Right ventricle myocardium inferior (tissue), 1 donor: ENCODE results near the gene SRL. TPM values are rescaled to one million over a fixed set of nuclear protein-coding genes. Genes with fewer than 3 reads are reported as not detected.

Source experiments
- ATAC-seq: fragments of 200-7000 bp; cut with Tn5 transposase; one replicate; pipeline ENCODE4 v1.9.1; 2020; ENCODE audit warnings: mild to moderate bottlenecking, moderate library complexity
- DNase-seq: peaks from one replicate; pipeline ENCODE4 v3.0.0; 2021; ENCODE audit errors: missing footprints
- intact Hi-C: fragments of 100-400 bp; cut with DNase I; formaldehyde crosslinking; loops from one replicate; pipeline ENCODE4 v1.11.0; 2022
- long read RNA-seq: library from polyadenylated mRNA; unstranded; transcript quantifications from one replicate; pipeline ENCODE4 v2.0.0, GENCODE V29; 2021
- total RNA-seq: library from RNA; stranded (reverse); fragmentation: NEBNext Ultra II Directional; extraction: Animal tissue kit (Norgen Biotek cat#: 25700); gene quantifications from one replicate; pipeline ENCODE4 v1.2.1, GENCODE V29; 2021
- donor health status: DM: no; HTN: yes; CAD: no; lungs with severe emphysema.

Gene SRL
- total RNA-seq = 419 TPM
- long read RNA-seq, full-length matches to known transcripts = 634 of 844 reads
- long read RNA-seq, partial matches to known transcripts = 11 of 844 reads
- long read RNA-seq, other reads (novel, unspliced or antisense) = 199 of 844 reads

DNA sequence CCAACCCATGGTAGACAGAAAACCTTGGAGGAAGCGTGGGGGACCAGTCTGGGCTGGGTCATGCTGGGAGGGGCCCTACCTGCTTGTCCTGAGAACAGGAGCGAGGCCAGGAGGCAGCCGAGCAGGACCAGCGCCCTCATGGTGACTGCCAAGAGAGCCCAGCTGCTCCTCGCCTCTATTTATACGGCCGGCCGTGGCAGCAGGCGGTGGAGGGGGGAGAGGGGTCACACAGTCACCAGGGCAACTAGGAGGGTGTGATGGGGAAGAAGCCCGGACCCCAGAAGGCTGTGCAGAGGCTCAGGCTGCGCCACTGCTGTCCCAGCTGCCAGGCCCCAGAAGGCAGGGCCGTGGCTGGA lies at the start of gene SRL:
SRL (minus strand) TSS at position 153 of the 356 bp plus-strand sequence; CDS start at position 140, 13 bp downstream.
- DNase-seq (peak; percentile 55), ATAC-seq (peak; percentile 49)
- intact Hi-C loops = loop anchor here (2.0 kb wide), 1 partner anchor 29 kb away; no protein-coding TSS in a partner anchor

DNA sequence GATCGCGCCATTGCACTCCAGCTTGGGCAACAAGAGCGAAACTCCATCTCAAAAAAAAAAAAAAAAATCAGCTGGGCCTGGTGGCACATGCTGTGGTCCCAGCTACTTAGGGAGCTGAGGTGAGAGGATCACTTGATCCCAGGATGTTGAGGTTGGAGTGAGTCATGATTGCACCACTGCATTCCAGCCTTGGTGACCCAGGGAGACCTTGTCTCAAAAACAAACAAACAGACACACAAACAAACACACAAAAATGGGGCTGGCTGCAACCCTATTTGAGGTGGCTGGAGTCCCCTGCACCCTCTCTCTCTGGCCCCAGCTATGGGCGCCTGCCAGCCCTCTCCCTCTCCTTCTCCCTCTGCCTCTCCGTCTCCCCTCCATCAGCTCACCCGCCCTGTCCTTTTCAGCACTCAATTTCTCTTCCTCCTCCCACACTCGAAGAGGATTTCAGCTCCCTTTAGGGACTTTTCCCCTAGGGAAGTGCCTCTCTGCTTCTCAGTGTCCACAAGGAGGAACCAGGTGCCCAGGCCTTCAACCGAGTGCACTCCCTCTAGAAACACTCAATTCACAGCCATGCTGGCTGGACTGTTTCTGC lies 48.5 kb upstream of the SRL start:
- intact Hi-C loops = no loop called here
- DNase-seq (no peak), ATAC-seq (no peak)

DNA sequence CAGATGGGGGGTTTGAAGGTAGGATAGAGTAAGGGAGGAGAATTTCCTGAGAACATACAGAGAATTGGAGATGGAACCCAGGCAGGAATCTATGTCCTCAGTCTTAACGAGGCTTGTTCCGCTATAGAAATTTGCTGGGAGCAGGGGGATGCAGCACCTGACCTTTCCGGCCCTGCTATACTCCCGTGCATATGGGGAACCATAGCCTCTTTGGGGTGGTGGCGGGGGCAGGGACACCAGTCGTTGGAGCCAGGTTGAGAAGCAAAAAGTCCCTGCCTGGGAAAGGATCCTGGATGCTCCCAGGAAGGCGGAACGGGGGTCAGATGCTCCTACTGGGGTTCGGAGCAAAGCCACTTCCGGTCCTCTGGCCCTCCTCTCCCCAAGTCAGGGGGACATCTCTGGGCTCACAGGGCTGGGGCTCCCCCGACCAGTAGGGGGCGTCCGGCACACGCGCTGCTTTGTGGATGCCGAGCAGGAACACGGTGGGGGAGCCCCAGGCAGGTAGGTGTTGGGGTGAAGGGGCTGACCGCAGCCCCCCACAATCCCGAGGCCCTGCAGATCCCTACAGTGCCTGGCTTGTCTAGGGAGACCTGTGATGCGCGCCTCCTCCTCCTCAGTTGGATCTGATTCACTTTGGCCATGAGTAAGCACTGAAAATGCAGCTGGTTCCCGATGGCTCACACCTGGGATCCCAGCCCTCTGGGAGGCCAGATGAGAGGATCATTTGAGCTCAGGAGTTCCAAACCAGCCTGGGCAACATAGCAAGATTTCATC lies 46.5 kb upstream of the SRL start:
- intact Hi-C loops = loop anchor here (1.0 kb wide), 1 partner anchor 42 kb away; no protein-coding TSS in a partner anchor
- DNase-seq = peak; percentile 90
- ATAC-seq = peak; percentile 80

DNA sequence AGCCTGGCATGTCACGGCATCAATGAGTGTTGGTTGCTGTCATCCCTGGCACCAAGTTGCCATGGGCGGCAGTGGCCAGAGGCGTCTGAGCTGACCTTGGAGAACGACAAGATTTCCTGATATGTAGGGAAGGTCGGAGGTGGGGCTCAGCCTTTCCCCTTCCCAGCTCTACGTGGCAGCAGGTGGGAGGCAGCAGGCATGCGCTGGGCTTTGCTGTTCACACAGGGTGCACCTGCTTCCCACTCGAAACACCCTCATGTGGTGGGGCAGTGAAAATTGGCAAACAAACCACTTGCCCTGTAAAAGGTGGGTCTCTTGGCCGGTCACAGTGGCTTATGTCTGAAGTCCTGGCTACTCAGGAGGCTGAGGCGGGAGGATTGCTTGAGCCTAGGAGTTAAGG lies 43.3 kb upstream of the SRL start:
- ATAC-seq (no peak), DNase-seq (no peak)
- intact Hi-C loops = no loop called here

DNA sequence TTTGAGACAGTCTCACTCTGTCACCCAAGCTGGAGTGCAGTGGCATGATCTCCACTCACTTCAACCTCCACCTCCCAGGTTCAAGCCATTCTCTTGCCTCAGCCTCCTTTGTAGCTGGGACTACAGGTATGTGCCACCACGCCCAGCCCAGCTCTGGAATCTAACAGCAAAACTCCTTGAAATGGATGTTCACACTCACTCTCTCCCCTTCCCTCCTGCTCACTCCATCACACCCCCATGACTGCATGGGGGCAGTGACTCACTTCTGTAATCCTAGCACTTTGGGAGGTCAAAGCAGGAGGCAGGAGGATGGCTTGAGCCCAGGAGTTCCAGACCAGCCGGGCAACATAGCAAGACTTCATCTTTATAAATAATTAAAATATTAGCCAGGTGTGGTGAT lies 42.1 kb upstream of the SRL start:
- intact Hi-C loops = no loop called here
- DNase-seq (no peak), ATAC-seq (no peak)

DNA sequence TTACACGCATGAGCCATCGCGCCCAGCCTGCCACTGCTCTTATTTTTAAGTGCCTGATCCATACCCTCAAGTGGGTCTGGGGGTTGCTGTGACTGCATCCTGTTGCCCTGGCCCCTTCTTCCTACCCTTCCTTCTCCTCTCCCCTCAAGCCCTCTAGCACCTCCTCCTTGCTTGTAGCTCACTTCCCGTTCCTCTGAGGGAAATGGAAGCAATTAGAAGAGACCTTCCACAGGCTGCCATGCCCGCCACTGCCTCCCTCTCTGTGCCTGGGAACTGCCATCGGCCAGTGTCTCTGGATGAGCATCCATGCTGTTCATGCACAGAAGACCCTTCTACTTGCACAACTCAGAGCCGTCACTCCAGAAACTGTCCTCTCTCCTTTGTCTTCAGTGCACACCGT lies 41.6 kb upstream of the SRL start:
- DNase-seq (no peak), ATAC-seq (no peak)
- intact Hi-C loops = no loop called here

DNA sequence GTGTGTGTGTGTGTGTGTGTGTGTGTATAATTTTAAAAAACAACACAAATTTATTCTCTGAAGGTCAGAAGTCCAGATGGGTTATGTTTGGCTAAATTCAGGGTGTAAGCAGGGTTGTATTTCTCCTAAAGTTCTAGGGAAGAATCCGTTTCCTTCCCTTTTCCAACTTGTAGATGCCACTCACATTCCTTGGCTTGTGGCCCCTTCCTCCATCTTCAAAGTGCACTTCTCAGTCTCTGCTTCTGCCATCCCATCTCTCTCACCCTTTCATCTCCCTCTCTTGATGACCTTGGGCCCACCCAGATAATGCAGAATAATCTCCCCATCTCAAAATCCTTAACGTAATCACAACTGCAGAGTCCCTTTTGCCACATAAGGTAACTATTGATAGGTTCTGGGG lies 38.7 kb upstream of the SRL start:
- ATAC-seq (no peak), DNase-seq (no peak)
- intact Hi-C loops = no loop called here

DNA sequence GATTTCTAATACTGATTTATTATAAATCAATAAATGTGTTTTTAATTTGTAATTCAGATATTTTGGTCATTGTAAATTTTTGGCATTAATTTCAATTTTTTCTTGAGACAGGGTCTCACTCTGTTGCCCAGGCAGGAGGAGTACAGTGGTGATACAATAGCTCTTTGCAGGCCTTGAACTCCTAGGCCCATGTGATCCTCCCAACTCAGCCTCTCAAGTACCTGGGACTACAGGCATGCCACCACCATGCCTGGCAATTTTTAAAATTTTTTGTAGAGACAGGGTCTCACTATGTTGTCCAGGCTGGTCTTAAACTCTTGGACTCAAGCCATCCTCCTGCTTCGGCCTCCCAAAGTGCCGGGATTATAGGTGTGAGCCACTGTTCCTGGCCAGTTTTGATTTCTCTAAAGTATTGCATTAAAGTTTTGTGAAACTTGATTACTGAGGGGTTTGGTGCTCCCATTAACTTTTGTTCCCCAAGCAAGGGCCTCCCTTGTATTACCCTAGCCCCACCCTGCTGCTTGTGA lies 36.2 kb upstream of the SRL start:
- ATAC-seq (no peak), DNase-seq (no peak)
- intact Hi-C loops = no loop called here

DNA sequence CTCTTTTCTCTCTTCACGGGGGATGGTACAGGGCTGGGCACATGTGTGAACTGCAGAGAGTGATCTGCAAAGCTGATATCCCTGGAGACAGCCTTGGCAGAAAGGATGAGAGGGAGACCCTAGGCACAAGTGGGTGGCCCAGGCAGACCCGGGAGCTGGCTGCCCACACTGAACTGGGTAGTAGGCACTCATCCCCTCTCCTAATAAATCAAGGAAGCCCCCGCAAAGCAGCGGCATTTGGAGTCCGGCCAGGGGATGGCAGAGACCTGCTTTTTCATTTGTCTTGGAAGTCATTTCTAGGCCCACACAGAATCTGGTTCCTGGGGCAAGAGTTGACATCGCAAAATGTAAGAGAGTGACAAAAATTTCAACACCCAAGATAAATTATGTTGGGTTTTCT lies 34.0 kb upstream of the SRL start:
- ATAC-seq (no peak), DNase-seq (no peak)
- intact Hi-C loops = no loop called here

DNA sequence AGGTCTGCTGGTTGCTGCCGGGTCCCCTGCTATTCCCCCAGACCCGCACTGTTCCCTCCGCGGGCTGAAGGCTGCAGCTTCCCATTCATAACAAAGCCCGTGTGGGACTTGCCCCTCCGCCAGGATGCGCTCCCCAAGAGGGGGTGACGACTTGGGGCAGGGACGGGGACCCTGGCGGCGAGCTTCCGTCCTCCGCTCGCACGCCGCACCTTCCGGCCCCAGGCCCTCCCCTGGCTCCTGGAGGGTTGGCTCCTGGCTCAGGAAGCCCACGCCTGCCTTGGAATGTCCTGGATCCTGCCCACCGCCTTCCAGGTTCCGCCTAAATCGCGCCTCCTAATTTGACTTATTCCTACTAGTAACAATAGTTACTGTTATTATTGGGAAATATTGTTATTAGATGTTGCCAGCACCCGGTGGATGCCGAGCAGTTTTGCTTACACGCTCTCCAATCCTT lies 32.0 kb upstream of the SRL start:
- intact Hi-C loops = loop anchor here (1.0 to 2.0 kb wide), 2 partner anchors 33 to 54 kb away; no protein-coding TSS in a partner anchor
- ATAC-seq = peak; percentile 18

DNA sequence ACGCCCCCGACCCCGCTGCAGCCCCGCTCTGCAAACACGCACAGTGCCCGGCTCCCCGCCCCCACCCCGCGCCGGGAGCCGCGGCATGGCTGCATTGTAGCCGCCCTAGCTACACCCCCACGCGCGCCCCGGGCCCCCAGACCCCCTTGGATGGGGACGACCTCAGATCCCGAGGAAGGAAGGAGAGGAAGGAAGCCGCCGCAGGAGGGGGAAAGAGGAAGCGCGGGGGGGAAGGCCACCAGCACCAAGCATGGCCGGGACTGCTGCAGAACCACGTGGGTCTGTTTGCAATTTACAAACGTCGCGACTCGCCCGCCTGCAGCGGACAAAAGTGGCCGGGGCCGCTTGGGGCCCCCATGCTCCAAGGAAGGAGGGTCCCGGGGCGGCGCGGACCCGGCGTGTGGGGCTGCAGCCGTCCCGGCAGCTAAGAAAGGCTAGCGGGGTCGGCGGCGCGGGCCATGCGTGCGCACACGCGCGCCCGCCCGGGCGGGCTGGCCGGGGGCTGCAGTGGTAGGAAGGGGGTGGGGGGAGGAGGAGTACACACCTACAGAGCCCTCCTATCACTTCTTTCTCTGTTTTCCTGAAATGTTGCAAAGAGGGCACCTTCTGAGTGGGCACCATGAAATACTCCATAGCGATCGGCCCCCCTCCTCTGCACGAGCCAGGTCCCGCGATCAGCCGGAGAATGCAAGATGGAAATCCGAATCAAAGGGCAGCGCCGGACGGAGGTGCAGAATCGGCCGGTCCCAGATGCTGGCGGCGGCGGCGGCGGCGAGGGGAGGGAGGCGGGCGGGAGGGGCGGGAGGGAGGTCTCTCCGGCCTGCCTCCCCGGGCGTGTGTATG lies 30.5 kb upstream of the SRL start:
- intact Hi-C loops = loop anchor here (2.0 kb wide), 1 partner anchor 34 kb away; no protein-coding TSS in a partner anchor
- peak; percentile 80 for DNase-seq

More for the DNA sequence above, 32.0 kb upstream of the SRL start:
- DNase-seq = peak; percentile 76

DNA sequence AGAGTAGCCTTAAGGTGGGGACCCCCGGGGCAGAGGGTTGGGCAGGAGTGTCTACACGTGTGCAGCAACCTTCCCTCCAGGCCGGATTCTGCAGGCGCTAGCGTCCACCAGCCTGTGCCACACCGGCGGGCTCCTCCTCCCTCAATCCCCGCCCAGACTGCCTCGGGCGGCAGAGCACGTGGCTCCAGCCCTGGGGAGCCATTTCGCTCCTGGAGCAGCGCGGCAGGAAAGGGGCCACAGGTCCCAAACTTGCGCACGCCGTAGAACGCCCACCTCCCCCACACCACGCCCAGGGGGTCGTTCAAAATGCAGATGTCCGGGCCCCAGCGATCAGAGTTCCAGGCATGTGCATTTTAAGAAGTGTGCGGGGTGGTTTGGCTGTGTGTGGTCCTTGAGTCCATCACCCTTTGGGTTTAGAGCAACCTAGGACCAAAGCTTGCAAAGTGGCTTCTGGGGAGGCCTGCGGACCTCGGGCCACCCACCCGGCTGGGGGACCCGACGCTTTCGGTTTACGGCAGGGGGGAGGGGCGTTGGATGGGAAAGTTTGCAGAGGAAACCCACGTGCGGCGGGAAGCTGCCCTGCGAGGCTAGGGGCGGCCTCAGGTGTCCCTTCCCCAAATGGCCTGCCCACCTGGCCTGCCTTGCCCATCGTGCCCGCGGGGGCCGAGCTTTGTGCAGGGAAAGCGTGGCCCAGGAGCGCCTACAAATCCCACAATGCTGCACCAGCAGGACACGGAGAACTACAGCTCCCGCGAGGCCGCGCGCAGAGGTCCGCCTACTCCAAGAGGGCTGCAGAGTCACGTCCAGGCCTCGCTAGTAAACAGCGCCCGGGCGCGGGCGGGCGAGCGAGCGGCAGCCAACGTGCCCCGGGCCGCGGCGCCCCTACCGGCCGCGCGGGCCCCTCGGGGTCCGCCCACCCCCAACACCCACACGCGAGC lies 29.6 kb upstream of the SRL start:
- DNase-seq (peak; percentile 98), ATAC-seq (peak; percentile 87)
- intact Hi-C loops = loop anchor here (2.0 kb wide), 1 partner anchor 35 kb away; no protein-coding TSS in a partner anchor

More for the DNA sequence above, 30.5 kb upstream of the SRL start:
- peak; percentile 9 for ATAC-seq

DNA sequence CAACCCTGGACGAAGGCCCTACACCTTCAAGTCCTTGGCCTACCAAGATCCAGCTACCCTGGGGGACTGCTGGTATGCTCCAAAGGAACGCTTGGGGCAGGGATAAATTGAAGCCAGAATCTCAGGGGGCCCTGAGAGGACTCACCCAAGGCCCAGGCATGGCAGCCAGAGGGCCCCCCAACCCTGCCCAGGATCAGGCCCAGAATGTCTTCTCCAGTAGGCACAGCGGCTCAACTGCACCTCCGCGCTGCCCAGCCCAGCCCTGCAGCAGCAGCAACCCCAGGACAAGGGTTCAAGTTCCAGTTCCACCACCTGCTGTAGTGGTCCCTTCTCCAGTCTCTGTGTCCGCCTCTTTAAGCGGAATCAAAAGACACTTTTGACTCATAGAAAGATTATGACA lies 28.7 kb upstream of the SRL start:
- intact Hi-C loops = no loop called here
- no peak for DNase-seq
- no peak for ATAC-seq

DNA sequence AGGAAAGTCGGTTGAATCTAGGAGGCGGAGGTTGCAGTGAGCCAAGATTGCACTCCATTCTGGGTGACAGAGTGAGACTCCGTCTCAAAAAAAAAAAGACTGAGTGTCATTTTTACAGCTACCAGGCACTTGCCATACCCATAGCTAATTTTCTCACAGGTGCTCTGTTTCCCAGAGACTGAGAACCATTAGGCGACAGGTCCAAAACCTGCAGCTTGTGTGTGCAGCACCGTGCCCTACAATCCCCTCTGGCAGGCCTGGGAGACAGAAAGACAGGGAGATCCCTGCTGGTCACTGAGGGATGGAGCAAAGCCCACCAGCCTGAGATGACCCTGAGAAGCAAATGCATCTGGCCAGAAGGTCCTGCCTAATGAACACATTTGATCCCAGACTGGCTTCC lies 28.2 kb upstream of the SRL start:
- DNase-seq (no peak), ATAC-seq (no peak)

DNA sequence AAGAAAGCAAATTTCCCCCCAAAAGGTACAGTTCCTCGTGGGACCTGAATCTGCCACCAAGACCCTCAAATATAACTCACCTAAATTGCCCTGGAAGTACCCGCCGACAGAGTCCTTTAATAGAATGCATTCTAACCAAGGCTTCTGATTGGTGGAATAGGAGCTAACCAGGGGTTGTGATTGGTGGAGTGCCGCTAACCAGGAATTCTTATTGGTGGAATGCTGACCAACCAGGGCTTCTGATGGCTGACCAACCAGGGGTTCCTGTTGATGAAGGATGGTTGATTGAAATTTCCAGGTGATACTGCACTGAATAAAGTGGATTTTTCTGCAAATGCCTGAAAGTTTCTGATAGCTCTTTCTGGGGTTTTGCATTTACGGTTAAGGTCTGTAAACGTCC lies 24.5 kb upstream of the SRL start:
- DNase-seq = no peak
- ATAC-seq = no peak
- intact Hi-C loops = no loop called here

More for the DNA sequence above, 28.2 kb upstream of the SRL start:
- intact Hi-C loops = no loop called here

DNA sequence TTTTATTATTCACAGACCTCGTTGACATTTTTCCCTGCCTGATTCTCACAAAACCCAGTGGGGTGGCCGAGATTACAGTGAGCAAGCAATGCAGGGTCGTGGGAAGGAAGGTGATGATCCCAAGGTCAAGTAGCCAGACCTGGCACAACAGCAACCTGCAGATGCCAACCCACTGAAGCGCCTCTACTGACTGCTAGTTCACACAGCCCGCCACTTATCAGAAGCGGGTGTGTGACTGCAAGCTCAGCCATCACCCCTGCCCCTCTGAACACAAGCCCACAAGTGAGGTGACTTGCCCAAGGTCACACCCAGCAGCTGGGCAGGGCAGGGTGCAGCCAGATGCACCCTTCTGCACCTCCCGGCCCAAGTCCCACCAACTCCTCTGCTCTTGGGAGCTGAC lies 23.8 kb upstream of the SRL start:
- intact Hi-C loops = no loop called here
- ATAC-seq (no peak), DNase-seq (no peak)

DNA sequence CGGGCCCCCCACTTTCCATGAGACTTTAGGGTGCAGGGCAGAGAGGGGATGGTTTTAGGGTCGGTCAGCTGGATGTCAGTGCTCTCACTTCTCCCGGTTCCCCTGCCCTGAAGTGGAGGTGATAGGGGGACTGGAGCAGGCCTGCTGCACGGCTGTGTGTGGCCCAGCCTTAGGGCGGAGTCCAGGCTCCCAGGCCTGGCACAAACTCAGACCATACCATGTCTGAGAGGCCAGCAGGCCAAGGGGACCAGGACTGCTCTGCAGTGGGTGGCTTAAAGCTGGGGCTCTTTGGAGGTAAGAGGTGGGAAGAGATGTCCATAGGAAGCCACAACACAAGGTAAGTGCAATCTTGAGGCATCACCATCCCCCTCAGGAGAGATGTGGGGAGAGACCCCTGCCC lies 22.7 kb upstream of the SRL start:
- ATAC-seq = peak; percentile 29
- DNase-seq = no peak
- intact Hi-C loops = no loop called here
